HG02763 (cell line): Measurements from ENCODE around the gene MSX2.

Experiments
- ATAC-seq: cut with Tn5 transposase; IDR thresholded peaks from one replicate; pipeline ENCODE4 v1.9.1; 2021; ENCODE audit warnings: mild to moderate bottlenecking, moderate library complexity; ENCODE audit not compliant: unreplicated experiment

The MSX2 gene

DNA sequence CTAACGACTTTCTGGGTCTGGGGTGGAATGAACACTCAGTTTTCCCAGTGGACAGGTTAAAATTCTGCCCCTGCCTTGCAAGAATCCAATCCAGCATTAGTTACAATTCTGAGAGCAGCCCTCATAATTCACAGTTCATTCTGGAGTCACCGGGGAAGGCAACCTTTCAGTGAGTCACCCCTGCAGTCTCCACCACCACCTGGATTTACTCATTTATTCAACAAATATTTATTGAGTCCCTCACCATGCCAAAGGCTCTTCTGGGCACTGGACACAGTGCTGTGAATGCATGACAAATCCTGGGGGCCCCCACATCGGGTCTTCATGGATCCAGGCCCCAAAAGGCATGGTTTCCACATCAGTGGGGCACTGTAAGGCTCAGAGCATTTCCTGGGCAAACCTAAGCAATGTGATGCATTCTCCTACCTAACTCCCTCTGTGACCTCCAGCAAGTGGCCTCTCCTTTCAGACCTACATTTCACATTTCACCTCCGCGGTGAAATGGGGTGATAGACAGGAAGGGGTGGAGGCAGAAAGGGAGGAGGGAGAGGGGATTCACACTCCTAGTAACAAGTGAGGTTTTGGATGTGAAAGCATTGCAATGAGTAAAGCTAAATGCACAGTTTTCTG, 6.4 kb upstream of the MSX2 start:
- no peak for ATAC-seq

DNA sequence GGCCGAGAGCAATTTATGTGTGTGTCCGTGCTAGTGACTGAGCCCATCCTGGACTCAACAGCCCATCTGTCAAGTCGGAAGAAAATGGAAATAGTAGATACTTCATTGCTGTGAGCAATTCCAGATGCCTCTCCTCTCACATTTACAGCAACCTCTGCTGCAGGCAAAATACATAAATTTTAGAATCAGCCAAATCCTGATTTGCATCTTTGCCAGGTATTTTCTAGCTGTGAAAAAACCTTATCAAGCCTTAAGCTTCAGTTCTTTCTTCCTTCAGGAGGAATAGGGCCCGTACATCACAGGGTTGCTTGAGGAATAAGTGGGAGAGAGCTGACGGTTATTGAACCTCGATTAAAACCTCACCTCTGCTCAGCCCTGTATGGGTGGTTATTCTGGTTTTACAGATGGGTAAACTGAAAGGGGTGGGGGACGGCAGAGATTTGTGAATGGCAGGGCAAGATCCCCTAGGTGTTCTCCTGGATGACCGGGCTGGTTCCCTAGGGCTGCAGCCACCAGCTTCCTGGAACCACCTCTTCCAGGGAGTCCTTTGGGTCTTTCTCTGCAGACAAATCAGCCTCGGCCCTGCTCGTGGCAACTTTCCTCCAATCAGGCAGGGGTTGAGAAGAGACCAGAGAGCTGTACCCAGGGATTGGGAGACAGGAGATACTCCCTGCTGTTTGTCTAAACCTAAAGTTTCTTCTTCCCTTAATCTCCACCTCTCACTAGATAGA, 5.3 kb upstream of the MSX2 start:
- no peak for ATAC-seq

DNA sequence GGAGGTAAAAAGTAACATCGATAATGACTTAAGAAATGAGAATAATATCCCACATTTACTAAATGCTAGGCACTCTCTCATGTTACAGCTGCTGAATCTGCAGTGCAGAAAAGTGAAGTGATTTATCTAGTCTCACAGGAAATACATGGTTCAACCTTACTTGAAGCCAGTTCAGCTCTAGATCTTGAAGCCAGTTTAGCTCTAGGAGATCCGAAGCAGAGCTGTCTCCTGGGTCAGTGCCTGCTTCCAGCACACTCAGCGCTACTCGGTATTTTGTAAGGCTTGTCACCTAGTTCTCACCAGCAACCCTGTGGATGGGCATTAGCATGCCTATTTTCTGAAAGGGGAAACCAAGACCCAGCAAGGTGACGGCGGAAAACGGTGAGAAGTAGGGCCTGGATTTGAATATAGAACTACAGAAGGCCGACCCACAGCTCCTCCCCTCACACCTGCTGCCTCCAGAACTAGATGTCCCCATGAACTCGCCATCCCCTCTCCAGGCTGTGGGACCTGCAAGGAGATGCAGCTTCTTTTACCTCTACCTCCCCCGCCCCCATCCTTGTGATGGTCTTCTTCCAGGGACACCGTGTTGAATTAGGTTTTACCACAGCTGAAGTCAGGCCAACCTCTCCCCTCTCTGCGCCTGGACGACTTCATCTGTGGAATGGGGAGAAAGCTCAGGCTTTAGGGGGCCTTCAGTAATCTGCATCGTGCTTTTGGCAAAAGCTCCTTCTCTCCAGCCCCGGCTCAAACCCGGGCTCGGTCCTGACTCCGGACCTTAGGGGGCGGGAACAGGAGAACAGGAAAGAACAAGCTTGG, 4.4 kb upstream of the MSX2 start:
- ATAC-seq = no peak

DNA sequence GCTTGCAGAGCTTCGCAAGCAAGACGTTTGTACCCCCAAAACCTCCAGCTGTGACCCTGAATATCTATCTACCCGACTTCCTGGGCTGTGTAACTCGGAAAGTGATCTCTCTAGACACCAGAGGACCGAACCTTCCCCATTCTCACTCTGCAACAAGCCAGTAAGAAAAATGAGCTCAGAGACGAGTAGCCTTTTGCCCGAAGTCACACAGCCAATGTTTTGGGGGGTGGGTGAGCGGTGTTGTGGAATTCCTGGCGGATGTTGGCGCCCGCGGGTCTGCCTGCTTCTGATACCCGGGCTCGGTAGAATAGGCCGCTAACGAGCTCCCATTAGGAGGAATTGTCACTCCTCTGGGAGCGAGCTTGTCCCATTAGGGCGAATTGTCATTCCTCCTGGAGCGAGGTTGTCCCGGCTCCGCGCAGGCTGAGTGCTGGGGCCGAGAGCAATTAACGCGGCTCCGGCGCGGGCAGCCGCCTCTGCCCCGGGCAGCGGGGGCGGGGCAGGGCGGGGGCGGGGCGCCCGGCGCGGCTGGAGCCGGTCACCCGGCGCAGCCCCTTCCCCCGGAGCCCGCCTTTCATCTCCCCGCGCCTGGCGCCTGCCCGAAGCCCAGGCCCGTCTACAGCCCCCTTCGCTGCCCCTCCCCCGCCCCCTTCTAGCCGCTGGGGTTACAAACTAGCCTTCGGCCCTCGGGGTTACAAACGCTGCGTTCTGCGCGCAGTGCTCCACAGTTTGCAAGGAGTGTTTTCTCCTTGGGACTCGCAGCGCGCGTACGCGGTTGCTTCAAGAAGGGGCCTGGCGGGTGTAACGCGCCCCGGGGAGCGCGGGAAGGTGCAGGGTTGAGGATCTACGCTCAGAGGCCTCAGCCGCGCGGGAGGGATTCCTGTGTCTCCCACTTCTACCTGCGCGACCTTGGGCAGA, 3.5 kb upstream of the MSX2 start:
- ATAC-seq = no peak

DNA sequence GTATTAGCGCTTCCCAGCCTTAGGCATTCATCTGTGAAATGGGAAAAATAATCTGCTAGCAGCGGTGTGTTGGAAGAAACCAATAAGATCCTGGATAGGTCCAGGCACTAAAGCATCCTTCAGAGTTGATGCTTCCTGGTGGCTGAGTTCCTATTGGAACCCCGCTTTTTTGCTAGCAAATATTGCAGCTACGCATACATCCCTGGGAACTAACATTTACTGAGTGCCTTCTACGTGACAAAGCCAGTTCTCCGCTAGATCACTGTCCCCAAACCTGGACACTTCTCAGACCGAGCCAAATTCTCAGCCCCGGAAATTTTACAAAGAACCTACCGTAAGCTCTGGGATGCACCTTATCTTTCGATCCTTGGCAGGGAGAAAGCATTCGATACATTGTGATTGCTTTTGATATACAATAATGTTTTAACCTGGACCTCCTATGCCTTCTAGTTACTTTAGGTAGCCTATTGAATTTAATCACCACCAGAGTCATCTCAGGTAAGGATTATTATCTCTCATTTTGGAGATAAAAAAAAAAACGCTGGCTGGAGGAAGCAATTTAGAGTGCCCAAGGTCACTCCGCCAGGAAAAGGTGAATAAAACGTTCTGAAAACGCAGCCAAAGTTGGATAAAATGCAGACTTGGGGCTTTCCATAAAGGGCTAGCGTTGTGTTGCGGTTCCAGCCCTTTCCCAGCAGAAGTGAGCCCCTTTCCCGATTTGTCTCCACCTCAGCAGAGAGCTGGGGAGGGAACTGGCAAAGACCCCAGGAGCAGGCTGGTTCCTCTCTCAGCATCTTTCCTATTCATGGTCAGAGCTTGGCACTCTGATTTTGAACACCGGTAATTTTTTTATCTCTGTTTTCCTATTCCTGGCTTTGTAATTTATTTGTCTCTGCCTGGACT, 2.6 kb upstream of the MSX2 start:
- no peak for ATAC-seq

DNA sequence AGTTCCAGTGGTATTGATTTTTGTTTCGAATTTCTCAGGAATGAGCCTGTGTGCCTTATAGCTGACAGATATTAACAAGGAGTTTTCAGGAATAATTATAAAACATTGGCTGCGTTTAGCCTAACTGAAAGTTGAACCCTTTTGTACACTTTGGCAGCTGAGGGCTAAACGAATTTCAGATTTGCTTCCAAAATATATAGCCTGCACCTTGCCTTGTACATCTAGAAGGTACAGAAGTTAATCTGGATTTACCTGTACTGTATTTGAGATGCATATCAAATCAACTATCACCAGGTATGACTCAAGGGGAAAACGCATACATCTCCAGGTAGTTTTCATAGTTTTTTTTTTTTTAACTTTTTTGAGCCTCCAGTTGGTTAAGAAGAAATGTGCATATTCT, 1.9 kb upstream of the MSX2 start:
- no peak for ATAC-seq

DNA sequence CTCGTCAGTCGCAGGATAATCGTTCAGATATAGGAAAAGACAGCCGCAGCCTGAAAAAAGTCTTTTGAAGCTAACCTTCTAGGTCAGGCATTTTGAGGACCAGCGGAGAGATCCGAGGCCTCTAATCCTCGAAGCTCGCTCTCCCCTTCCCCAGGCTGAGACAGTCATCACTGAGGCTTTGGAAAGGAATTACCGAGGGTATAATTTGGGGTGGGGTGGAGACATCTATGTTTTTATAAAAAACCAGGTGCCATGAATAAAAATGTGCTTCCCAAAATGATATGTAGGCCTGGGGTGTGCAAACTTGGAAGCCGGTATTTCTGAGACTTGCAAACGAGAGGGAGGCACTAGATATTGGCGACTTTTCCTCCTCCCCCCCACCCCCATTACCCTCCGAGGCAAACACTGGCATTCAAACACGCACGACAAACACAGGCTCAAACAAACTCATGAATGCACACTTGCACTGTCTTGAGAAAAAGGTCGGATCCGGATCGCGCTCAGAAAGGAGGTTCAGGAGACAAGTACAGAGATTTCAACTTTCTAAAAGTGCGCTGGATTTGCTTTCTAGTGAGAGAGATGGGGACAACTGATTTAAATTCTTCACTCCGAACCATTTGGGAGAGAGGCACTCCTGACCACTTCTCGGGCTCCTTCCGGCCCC, 935 bp upstream of the MSX2 start:
- ATAC-seq = no peak

DNA sequence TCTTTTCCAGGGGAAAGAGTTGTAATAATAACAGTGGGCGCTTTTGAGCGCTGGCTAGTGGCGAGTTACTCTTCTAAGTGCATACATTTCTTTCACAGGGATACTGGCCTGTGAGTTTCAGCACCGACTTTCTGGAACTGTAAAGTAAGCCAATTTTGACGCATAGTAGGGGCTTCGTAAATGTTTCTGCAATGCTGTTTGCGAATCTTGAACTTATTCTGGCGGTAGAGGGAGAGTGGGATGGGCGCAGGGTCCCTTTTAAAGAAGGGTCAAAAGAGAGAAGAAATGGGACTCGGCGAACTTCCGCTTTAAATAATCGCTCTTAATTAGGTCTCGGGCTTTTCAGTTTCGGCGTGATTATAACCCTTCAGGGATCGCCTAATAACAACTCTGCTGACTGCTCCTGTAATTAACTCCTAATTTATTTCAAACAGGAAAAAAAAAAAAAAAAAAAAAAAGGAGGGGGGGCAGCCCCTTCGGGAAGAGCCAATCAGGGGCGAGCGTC, 351 bp upstream of the MSX2 start:
- ATAC-seq = no peak

DNA sequence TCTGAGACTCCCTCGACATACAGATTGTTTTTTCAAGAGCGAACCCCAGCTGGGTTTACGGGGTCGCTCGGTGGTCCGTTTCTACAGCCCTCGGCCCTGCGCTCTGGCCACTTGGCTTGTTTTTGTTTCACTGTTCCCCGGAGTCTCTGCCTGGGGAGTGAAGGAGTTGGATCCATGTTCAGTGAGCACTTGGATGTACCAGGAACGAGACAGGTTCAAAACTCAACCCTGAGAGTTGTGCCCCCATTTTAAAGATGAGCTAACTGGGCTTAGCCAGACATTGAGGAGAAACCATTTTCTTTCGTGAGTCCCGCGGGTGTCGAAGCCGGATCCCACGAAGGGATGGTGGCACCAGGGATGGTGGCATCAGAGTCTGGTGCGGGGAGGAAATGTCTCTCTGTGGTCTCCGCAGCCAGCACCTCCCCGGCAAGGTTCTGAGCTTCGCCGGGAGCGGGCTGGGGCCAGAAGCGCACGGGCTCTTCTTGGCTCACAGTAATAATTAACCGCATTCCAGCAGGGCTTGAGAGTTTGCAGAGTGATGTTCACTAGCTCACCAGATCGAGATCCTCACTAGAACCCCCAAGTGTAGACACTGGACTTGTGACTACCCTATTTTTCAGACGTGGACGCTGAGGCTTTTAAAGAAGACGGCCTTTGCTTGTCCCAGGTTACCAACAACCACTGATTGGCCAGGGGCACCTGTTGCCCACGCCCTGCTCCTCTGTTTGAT, 1.0 kb downstream of the MSX2 start:
- no peak for ATAC-seq

DNA sequence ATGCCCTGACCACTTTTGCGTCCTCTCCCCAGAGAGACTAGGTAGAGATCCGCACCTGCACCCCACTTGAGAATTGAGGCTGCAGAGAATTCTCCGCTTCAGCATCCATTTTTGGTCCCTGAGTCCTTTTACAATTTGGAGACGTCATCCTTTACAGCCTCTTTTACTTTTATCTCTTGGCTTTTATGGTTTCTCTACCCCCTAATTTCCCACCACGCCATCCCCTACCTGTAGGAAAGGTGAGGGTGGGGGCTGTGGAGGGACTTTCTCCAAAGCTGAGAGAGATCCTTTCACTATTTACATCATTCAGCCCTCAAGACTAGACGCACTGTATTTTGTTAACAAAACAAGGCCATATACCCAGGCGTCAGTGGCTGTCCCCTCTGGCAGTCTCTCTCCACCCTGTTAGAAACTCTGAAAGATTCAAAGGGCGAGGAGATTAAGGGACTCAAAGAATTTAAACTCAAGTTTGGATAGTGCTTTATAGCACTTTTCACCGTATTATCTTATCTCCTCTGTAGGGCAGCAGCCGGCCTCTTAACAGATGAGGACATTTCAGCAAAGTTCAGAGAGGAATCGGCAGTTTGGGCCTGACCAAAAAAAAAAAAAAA, 1.7 kb downstream of the MSX2 start:
- no peak for ATAC-seq

DNA sequence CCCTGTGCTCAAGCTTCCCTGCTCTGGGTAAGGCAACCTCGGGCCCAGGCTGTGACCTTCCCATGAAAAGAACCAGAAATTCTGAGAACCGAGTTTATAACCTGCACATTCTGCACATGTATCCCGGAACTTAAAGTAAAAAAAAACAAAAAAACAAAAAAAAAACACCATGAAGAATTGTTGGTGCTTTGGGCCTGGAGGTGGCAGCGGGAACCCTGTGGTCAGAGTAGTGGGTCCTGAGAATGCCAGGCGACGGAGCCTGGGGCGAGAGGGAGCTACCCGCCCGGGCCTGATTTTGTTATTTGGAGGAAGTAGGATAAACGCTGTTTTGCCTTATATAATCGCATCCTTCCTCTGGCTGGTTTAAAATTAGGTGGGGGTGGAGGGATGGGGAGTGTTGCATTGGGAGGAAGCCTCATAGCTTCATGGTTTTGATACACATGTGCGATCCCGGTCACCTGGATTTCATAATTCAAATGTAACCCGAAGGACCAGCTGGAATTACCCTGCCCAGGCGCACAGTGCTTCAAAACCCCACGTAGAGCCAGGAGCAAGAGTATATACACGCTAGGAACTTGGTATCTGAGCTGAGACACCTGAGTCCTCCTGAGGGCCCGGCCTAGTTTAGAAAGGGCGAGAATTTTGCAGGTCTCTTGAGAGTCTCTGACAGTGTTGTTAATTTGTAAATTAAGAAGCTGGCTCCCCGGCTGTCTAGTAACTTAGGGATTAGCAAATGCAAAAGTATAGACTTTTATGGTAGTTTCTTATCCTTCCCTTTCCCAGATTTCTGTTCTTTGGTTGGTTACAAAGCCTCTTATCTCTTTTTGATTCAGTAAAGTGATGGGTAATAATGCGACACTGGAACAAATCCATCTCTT, 2.8 kb downstream of the MSX2 start:
- ATAC-seq = no peak

DNA sequence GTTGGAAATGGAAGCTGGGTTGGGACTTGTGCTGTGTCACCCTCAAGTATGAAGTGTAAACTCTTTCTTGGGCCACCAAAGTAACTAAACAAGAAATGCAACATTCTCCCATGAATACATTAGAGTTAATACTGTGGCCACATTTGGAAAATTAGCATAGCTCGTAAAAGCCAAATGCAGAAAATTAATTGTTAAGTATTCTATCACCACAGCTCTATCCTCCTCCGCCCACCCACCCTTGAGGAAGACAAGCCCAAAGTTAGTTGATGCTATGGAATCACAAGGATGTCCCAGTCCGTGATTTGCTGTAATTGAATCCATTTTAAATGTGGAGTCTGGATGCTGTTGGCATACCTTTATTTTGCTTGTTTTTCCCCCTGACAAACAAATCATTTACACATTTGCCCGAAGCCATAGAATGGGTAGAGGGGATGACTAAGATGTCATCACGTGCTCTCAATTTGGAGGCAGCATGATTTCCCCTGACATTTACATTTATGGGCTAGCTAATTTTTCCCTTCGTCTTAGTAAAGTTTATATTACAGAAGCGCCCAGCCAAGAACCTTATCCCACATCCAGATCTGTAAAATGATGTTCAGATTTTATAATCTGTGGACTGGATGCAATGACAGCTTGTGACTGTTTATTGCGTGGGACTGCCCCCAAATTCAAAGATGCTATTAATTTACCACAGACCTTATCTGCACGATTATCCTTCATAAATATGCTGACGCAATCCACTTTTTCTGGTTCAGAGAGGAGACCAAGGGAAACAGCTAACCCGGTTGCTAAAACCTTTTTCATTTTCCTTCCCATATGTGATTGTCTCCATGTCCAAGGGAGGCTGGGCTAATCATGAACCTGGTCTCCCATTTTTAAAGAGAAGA, 3.7 kb downstream of the MSX2 start:
- no peak for ATAC-seq

DNA sequence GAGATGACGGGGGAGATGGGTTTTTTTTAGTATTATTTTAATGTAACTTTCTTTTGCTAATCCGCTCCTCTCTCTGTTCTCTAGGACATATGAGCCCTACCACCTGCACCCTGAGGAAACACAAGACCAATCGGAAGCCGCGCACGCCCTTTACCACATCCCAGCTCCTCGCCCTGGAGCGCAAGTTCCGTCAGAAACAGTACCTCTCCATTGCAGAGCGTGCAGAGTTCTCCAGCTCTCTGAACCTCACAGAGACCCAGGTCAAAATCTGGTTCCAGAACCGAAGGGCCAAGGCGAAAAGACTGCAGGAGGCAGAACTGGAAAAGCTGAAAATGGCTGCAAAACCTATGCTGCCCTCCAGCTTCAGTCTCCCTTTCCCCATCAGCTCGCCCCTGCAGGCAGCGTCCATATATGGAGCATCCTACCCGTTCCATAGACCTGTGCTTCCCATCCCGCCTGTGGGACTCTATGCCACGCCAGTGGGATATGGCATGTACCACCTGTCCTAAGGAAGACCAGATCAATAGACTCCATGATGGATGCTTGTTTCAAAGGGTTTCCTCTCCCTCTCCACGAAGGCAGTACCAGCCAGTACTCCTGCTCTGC, 4.8 kb downstream of the MSX2 start:
- no peak for ATAC-seq

DNA sequence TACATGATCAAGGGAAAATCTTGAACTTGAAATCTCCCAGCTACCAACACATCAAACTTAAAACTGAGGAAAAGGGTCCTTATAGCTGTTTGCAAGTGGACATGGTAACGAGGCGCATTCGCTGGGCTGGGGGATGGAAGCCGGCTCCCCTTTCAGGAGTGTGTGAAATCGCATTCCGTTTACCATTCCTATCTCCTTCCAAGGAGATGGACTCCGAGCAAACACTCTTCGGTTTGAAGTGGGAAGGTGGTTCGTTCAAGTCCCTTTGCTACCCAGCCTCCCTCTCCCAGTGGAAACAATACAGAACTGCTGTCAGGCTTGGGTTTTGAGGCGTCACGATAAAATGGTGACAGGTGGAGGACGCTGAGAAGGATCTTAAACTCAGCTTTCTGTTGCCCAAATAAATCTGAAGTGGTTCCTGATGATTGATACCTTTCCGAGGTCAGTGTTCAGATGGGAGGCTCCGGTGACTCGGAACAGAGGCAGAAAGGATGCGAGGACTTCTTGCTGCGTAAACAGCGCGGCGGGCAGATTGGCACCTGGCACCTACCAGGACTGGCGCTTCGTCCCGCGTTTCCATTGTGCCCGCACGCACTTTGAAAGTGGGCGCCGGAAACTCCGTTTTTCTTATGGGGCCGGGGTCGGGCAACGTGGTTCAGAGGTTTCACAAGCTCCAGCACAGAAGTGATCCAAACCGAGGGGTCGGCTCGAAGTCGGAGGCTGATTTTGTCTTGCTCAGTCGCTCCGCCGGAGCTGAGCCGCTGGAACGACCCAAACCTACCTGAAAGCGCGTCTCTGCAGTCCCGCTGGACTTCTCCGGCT, 7.0 kb downstream of the MSX2 start:
- ATAC-seq = no peak
